ENCODE data around the gene PLEKHS1.
"Not testable (repeated sequence)": the region's sequence is repeated elsewhere in the genome, so short reads cannot be mapped to it uniquely, and the experiment has no call there.

PLEKHS1 gene

GRCh38 chr10:113762083-113762482 is 10.6 kb downstream of the PLEKHS1 start:
- no peak overlapping the region for H3K4me3 ChIP-seq (ENCODE audit: control insufficient read depth, low read depth, low read length)
- no peak for TF ChIP-seq CTCF (IDR thresholded peaks at IDR 0.05; ENCODE audit: control insufficient read depth, insufficient read depth, low read depth, low read length, missing control alignments)
- DNase-seq (ENCODE audit: low read depth) = no peak

- no peak overlapping the region for H3K4me3 ChIP-seq (ENCODE audit: control insufficient read depth, low read depth, low read length)
- no peak for TF ChIP-seq CTCF (IDR thresholded peaks at IDR 0.05; ENCODE audit: control insufficient read depth, insufficient read depth, low read depth, low read length, missing control alignments)
- DNase-seq (ENCODE audit: low read depth) = no peak
These were observed 13.1 kb downstream of the PLEKHS1 start for GRCh38 chr10:113764582-113764981.

GRCh38 chr10:113765910-113766309 is 14.4 kb downstream of the PLEKHS1 start:
- no peak for DNase-seq (ENCODE audit: low read depth)
- H3K4me3 ChIP-seq (ENCODE audit: control insufficient read depth, low read depth, low read length) = no peak overlapping the region
- TF ChIP-seq CTCF (IDR thresholded peaks at IDR 0.05; ENCODE audit: control insufficient read depth, insufficient read depth, low read depth, low read length, missing control alignments) = no peak

- DNase-seq (ENCODE audit: low read depth) = no peak
- TF ChIP-seq CTCF (IDR thresholded peaks at IDR 0.05; ENCODE audit: control insufficient read depth, insufficient read depth, low read depth, low read length, missing control alignments) = no peak
- no peak overlapping the region for H3K4me3 ChIP-seq (ENCODE audit: control insufficient read depth, low read depth, low read length)
These were observed 15.7 kb downstream of the PLEKHS1 start for GRCh38 chr10:113767222-113767621.

- DNase-seq (ENCODE audit: low read depth) = no peak
- no peak for TF ChIP-seq CTCF (IDR thresholded peaks at IDR 0.05; ENCODE audit: control insufficient read depth, insufficient read depth, low read depth, low read length, missing control alignments)
- H3K4me3 ChIP-seq (ENCODE audit: control insufficient read depth, low read depth, low read length) = no peak overlapping the region
These were observed 18.9 kb downstream of the PLEKHS1 start for GRCh38 chr10:113770346-113770745.

- not testable (repeated sequence) for H3K4me3 ChIP-seq (ENCODE audit: control insufficient read depth, low read depth, low read length); DNase-seq (ENCODE audit: low read depth)
These were observed 19.6 kb downstream of the PLEKHS1 start for GRCh38 chr10:113771131-113771530.

GRCh38 chr10:113775686-113776294 is 24.3 kb downstream of the PLEKHS1 start:
- no peak for DNase-seq (ENCODE audit: low read depth)
- H3K4me3 ChIP-seq (ENCODE audit: control insufficient read depth, low read depth, low read length) = no peak overlapping the region
- peak; percentile 2 for TF ChIP-seq CTCF (IDR thresholded peaks at IDR 0.05; ENCODE audit: control insufficient read depth, insufficient read depth, low read depth, low read length, missing control alignments)

Data from AG09309 (cell line).